Loucy (cell line): ENCODE results near the gene APOLD1.
"Not testable (repeated sequence)": the region's sequence is repeated elsewhere in the genome, so short reads cannot be mapped to it uniquely, and the experiment has no call there.

Source experiments
- H2AFZ ChIP-seq: fragments of 200-600 bp; sonication (generic); 2 replicates; pipeline ENCODE4 v1.6.0; 2016; ENCODE audit warnings: antibody characterized with exemption, mild to moderate bottlenecking, low read length, moderate library complexity
- H3F3A ChIP-seq: fragments of 200-600 bp; 2 replicates; pipeline ENCODE4 v1.6.0; 2016; ENCODE audit warnings: antibody characterized with exemption, low read depth, mild to moderate bottlenecking
- H3K27me3 ChIP-seq: fragments of 200-600 bp; sonication (generic); 2 replicates; pipeline ENCODE4 v1.6.1; 2014; ENCODE audit warnings: low read length, mild to moderate bottlenecking; ENCODE audit not compliant: insufficient read depth, poor library complexity, severe bottlenecking
- H3K36me3 ChIP-seq: fragments of 200-600 bp; sonication (generic); 2 replicates; pipeline ENCODE4 v1.6.1; 2016; ENCODE audit warnings: low read length; ENCODE audit not compliant: insufficient read depth
- H3K4me1 ChIP-seq: fragments of 200-600 bp; sonication (generic); 2 replicates; pipeline ENCODE4 v1.5.1; 2014; ENCODE audit warnings: low read length, mild to moderate bottlenecking; ENCODE audit not compliant: insufficient read depth, poor library complexity, severe bottlenecking
- H3K4me2 ChIP-seq: fragments of 200-600 bp; sonication (generic); 2 replicates; pipeline ENCODE4 v1.6.0; 2014; ENCODE audit warnings: antibody characterized with exemption, low read length, low read depth, mild to moderate bottlenecking; ENCODE audit not compliant: poor library complexity, severe bottlenecking
- H3K4me3 ChIP-seq: fragments of 200-600 bp; sonication (generic); 2 replicates; pipeline ENCODE4 v1.5.1; 2014; ENCODE audit warnings: low read length, mild to moderate bottlenecking, mixed read lengths; ENCODE audit not compliant: poor library complexity, severe bottlenecking
- H3K79me2 ChIP-seq: fragments of 200-600 bp; sonication (generic); 2 replicates; pipeline ENCODE4 v1.6.1; 2014; ENCODE audit warnings: low read length; ENCODE audit not compliant: insufficient read depth
- H3K9ac ChIP-seq: fragments of 200-600 bp; sonication (generic); 2 replicates; pipeline ENCODE4 v1.6.0; 2014; ENCODE audit warnings: mild to moderate bottlenecking, low read depth, low read length, moderate library complexity; ENCODE audit not compliant: poor library complexity, severe bottlenecking
- H3K9me2 ChIP-seq: fragments of 200-600 bp; sonication (generic); replicated peaks from 2 replicates; pipeline ENCODE4 v1.6.1; 2016; ENCODE audit warnings: low read depth, low read length, mixed read lengths
- H3K9me3 ChIP-seq: fragments of 200-600 bp; sonication (generic); 2 replicates; pipeline ENCODE4 v1.6.1; 2014; ENCODE audit warnings: mild to moderate bottlenecking, antibody characterized with exemption, low read length, low read depth; ENCODE audit not compliant: insufficient read depth
- H4K20me1 ChIP-seq: fragments of 200-600 bp; sonication (generic); 2 replicates; pipeline ENCODE4 v1.6.0; 2014; ENCODE audit warnings: antibody characterized with exemption, low read length, mild to moderate bottlenecking; ENCODE audit not compliant: insufficient read depth, poor library complexity, severe bottlenecking
- CTCF ChIP-seq: fragments of 200-600 bp; sonication (generic); conservative IDR thresholded peaks from 2 replicates; pipeline ENCODE4 v1.5.1; 2014; ENCODE audit warnings: mild to moderate bottlenecking, antibody characterized with exemption, low read length
- EZH2phosphoT487 ChIP-seq: fragments of 200-600 bp; IDR thresholded peaks from 2 replicates; pipeline ENCODE4 v1.6.1; 2018; ENCODE audit warnings: antibody characterized with exemption, mild to moderate bottlenecking, moderate library complexity, borderline replicate concordance

APOLD1 gene

GRCh38 chr12:12819752-12820311 lies 34.4 kb downstream of the APOLD1 start:
- H4K20me1 ChIP-seq = peaks cover 18% of the 10 kb centered on the region
- no peaks in the 10 kb centered on the region for H3K9me2 ChIP-seq
- peaks cover 60% of the 10 kb centered on the region for H3K79me2 ChIP-seq
- H3K9ac ChIP-seq = peak overlapping the region; percentile 2
- no peak overlapping the region for H2AFZ ChIP-seq
- peaks cover 43% of the 10 kb centered on the region for H3K36me3 ChIP-seq
- H3K27me3 ChIP-seq = no peaks in the 10 kb centered on the region
- H3K9me3 ChIP-seq = no peaks in the 10 kb centered on the region
- H3K4me3 ChIP-seq = peak overlapping the region; percentile 10
- peaks cover 42% of the 10 kb centered on the region for H3K4me1 ChIP-seq
- peak overlapping the region; percentile 54 for H3K4me2 ChIP-seq
- TF ChIP-seq CTCF = no peak
- TF ChIP-seq EZH2phosphoT487 = no peak
- H3F3A ChIP-seq = no peaks in the 10 kb centered on the region

GRCh38 chr12:12820376-12820775 lies 34.9 kb downstream of the APOLD1 start:
- H3K9ac ChIP-seq, H3K9me2 ChIP-seq, H3K4me2 ChIP-seq, H2AFZ ChIP-seq, H3F3A ChIP-seq, H3K9me3 ChIP-seq, H3K4me3 ChIP-seq, H3K27me3 ChIP-seq: not testable (repeated sequence)
- H3K4me1 ChIP-seq = peaks cover 39% of the 10 kb centered on the region
- peaks cover 47% of the 10 kb centered on the region for H3K36me3 ChIP-seq
- H4K20me1 ChIP-seq = peaks cover 18% of the 10 kb centered on the region
- H3K79me2 ChIP-seq = peaks cover 55% of the 10 kb centered on the region

GRCh38 chr12:12821975-12822374 lies 36.5 kb downstream of the APOLD1 start:
- H3K4me3 ChIP-seq = no peak overlapping the region
- no peak overlapping the region for H3K4me2 ChIP-seq
- peaks cover 23% of the 10 kb centered on the region for H3K4me1 ChIP-seq
- H3F3A ChIP-seq = no peaks in the 10 kb centered on the region
- no peaks in the 10 kb centered on the region for H3K27me3 ChIP-seq
- peaks cover 4% of the 10 kb centered on the region for H4K20me1 ChIP-seq
- peaks cover 39% of the 10 kb centered on the region for H3K79me2 ChIP-seq
- H3K9me3 ChIP-seq = no peaks in the 10 kb centered on the region
- no peak overlapping the region for H2AFZ ChIP-seq
- TF ChIP-seq CTCF = no peak
- peaks cover 63% of the 10 kb centered on the region for H3K36me3 ChIP-seq
- H3K9me2 ChIP-seq = no peaks in the 10 kb centered on the region
- no peak overlapping the region for H3K9ac ChIP-seq

GRCh38 chr12:12822886-12823285 lies 37.4 kb downstream of the APOLD1 start:
- TF ChIP-seq EZH2phosphoT487 (no peak), CTCF (no peak)
- Histone ChIP-seq H3F3A (no peaks in the 10 kb centered on the region), H3K9ac (no peak overlapping the region), H3K4me2 (no peak overlapping the region), H3K36me3 (peaks cover 71% of the 10 kb centered on the region), H3K79me2 (peaks cover 30% of the 10 kb centered on the region), H3K9me2 (no peaks in the 10 kb centered on the region), H2AFZ (no peak overlapping the region), H3K4me1 (peaks cover 14% of the 10 kb centered on the region), H3K27me3 (no peaks in the 10 kb centered on the region), H3K9me3 (no peaks in the 10 kb centered on the region), H3K4me3 (no peak overlapping the region), H4K20me1 (peaks cover 4% of the 10 kb centered on the region)
